GM19463 (cell line): ENCODE measurements around the gene USP31.

Experiments
- ATAC-seq: cut with Tn5 transposase; IDR thresholded peaks from one replicate; pipeline ENCODE4 v1.9.1; 2021; ENCODE audit warnings: mild to moderate bottlenecking, moderate library complexity; ENCODE audit not compliant: unreplicated experiment

The USP31 gene

GRCh38 chr16:23064639-23065038 is 84.6 kb downstream of the USP31 start:
- ATAC-seq = no peak

DNA sequence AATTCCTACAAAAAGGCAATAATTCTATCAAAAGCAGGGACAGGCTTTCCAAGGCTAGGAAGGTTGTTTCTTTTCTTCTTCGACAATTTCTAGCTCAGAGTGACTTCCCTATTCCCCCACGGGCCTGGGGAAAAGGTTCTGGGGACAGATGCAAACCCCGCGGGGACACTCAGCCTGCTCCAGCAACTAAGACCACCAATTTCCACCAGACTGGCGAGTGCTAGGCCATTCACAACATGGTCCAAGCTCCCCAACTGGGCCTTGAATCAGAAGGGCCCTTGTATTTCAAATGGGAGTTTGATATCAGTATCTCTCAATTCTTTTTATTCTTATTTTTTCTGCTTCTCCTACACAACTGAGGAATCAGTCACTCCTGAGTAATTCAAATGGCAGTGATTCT is 86.7 kb downstream of the USP31 start:
- ATAC-seq = no peak

- ATAC-seq = no peak
Measured at GRCh38 chr16:23061669-23062068, 87.6 kb downstream of the USP31 start.

DNA sequence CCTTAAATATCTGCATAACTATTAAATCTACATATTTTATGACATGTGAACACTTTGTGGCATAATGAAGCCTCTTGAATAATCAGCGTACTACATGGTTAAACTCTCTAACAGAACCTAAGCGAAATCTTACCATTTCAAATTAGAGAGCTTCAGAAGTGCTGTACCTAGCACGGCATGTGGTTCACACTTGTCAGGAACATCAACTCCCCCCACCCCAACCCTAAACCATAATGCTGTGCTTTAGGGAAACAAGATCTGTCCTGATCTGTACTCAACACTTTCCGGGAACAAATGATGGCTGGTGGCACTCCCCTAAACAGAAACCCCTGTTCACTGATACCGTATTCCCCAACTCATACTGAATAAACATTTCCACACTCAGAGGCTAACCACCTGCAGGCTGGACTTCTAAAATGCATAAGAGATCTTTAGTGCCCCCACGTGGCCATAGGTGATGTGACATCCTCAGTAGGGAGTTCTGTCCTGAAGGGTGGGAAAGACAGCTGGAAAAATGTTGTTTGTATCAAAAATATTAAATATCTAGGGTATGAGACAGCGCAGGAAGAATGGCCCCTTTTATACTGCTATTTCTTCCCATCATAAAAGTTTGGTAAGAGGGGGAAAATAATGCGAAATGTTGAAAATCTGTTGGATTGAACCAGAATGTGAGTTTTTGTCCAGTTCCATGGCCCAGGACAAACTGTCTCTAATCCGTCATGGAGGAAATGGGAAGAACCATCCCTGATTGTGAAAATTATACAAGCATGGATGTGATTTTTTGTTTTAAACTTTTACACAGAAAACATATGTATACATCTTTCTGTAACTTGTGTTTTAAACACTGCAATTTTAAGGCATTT is 88.6 kb downstream of the USP31 start:
- no peak for ATAC-seq

DNA sequence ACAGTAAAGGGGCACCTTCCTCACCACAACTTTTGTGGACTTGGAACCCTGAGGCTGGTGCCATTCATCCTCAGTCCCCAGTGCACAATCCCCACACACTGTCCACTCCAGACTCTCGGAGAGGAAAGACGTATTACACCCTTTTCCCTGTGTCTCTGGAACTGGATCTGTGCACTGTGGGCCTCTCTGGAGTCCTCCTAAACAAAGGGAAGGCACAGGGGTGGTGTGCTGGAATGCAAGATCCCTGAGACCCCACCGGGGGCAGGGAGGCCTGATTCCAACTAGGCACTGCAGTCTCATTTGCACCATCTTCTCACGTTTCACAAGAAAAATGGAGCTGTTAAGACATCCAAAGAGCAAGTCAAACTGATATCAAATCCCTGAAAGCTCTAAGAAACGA is 89.8 kb downstream of the USP31 start:
- ATAC-seq = no peak

DNA sequence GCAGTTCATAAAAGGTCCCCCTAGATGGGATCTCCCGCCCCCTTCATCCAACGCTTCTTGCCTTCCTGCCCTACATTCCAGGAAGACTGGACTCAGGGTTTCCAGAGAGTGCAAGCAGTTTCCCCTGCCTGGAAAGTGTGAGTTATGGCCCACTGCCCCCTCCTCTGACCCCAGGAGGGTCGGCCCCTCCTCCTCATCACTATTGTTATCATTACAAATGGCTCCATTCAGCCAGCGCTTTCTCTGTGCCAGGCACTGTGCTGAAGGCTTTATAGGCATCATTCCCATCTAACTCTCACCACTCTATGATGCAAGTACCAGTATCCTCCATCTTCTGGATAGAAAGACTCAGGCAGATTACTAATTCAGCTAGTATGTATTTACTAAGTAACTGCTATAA is 90.7 kb downstream of the USP31 start:
- no peak for ATAC-seq

DNA sequence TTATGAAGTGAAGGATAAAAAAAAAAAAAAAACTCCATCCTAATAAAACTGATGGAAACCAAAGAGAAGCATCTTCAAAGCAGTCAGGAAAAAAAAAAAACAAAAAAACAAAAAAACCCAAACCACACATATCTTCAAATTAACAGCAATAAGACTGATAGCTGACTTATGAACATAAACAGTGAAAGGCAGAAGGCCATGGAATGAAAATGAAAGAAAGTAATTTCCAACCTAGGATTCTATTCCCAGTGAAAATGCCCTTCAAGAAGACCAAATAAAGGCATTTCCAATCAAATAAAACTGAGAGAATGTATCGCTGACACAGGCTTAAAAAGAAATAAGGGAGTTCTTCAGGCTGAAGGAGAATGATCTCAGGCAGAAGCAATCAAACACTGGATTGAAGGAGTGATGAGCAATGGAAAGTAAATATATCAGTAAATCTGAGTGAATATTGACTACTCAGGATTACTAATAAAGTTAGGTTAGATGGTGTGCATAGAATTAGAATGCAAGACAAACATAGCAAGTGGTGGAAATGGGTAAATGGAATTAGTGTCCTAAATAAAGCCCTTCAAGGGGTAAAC is 92.1 kb downstream of the USP31 start:
- ATAC-seq = no peak

GRCh38 chr16:23055481-23055880 is 93.8 kb downstream of the USP31 start:
- ATAC-seq = no peak

GRCh38 chr16:23052908-23053580 is 96.2 kb downstream of the USP31 start:
- ATAC-seq = no peak

DNA sequence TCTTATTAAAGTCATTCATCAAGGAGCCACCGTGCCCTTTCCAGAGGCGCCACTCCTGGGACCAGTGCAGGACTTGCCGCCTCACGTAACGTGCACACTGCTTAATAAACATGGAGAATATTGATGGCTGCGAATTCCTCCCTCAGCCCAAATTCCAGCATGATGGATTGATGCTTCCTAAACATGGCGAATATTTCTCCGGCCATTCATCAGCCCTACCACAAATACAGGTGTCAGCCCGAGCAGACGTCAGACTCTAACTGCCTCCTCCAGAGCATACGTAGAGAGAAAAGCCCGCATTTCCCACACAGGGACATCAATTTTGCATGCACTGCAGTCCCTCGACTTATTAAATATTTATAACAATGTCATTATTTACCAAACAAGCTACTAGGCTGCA is 97.0 kb downstream of the USP31 start:
- ATAC-seq = no peak

DNA sequence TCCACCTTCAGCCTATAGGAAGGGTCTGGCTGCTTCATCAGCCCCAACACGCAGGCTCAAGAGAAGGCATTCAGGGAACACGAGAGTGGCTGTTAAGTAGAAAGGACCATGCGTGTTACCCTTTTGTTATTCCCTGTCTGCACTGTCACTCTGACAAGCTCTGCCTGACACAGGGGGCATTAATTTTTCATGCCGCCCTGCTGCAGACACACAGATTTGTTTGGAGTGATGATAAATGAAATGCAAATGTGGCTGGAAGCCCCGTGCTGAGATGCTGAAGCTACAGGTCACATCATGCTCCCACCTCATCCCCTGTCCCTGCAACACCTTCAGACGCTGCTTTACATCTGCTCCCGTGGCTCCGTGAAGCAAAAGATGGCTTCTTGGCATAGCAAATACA is 97.7 kb downstream of the USP31 start:
- no peak for ATAC-seq

- ATAC-seq = no peak
Measured at GRCh38 chr16:23048164-23048563, 101.1 kb downstream of the USP31 start.

DNA sequence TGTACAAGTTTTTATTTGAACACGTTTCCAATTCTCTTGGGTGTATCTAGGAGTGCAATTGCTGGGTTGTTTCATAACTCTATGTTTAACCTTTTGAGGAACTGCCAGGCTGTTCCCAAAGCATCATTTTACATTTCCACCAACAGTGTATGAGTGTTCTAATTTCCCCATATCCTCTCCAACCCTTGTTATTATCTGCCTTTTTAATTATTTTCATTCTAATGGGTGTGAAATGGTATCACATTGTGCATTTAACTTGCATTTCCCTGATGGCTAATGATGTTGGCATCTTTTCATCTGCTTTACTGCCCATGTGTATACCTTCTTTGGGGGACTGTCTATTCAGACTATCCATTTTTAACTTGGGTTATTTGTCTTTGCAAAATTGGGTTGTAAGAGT is 104.2 kb downstream of the USP31 start:
- ATAC-seq = no peak

DNA sequence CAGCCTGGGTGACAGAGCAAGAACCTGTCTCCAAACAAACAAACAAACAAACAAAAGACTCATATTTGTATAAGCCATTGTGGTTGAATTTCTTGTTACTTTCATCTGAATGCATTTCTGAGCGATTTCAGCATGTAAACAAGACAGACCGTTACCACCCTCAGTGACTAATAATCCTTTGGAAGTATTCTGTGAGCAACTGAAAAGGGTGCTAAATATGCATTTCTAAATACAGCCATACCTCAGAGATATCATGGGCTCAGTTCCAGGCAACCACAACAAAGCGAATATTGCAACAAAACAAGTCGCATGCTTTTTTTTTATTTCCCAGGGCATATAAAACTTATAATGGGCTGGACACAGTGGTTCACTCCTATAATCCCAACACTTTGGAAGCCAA is 109.0 kb downstream of the USP31 start:
- ATAC-seq = no peak

GRCh38 chr16:23039118-23039517 is 110.1 kb downstream of the USP31 start:
- ATAC-seq = no peak

DNA sequence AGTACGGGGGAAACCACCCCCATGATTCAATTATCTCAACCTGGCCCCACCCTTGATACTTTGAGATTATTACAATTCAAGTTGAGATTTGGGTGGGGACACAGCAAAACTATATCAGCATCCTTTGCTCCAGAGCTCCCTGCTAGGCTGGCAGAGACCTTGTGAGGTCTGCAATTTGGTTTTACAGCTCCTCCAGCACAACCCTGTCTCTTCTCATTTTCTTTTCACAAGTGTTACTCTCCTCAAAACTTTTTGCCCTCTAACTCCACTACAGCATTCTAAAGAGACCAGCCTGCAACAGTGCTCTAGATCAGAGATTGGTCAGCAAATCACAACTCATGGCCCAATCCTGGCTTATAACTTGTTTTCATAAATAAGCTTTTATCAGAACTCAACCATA is 114.0 kb downstream of the USP31 start:
- ATAC-seq = no peak

GRCh38 chr16:23031508-23032098 is 117.6 kb downstream of the USP31 start:
- no peak for ATAC-seq

DNA sequence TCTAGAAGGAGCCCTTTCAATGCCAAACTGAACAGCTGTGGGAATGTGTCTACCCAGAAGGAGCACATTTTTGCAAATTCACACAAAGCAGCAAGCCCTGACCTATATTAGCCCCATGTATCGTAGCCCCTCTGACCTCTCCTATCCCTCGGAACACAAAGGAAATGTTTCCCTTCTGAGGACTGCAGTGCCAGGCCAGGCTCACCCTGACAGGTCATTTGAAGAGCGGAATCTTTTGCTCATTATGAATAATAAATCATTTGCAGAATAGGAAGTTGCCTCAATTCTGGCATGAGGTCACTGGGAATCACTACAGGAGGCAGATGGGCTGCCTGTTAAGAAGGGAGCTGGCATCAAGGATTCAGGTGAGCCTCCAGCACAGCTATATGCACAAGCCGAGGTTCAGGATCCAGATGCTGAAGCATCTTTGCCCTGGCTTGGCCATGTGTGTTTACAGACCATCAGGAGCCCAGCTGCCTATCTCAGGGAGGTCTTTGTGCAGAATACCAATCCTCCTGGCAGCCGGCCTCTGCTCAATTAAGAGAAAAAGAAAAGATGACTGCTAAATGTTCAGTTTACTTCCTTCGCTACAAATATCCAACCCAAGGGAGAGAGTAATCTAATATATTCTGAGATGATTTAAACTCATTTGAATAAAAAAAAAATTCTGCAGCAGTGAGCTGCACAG is 119.4 kb downstream of the USP31 start:
- no peak for ATAC-seq

- ATAC-seq = no peak
Measured at GRCh38 chr16:23027386-23027785, 121.9 kb downstream of the USP31 start.

DNA sequence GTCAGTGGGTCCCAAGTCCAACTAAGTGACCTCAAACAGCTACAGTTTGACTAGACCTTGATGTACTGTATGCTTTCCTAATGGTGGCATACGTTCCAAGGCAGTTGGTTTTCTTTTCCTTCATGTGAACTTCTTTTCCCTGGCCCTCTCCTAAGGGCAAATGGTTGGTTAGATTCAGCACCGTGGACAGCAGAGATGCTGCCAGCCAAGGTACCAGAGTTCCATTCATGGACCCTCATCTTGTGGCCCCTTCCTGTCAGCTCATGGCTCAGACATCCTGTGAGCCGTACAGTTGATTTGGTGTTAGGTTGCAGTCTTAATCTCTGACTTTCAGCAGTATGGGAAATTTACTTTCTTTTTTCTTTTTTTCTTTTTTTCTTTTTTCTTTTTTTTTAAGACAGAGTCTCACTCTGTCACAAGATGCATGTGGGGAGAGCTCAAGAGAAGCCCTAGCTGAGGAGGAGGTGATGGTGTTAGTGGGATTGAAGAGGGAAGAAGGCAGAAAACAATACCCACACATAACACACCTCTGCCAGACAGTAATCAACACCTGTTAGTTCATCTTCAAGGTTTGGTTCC is 122.4 kb downstream of the USP31 start:
- ATAC-seq = no peak
